K562 (cell line): ENCODE data around the gene TNFAIP6. TPM values are rescaled to one million over a fixed set of nuclear protein-coding genes. Genes with fewer than 3 reads are reported as not detected.

Experiments used
- ARID2 ChIP-seq: fragments of 450-650 bp; IDR thresholded peaks from 2 replicates; pipeline ENCODE4 v1.6.1; 2017; ENCODE audit warnings: antibody characterized with exemption, mild to moderate bottlenecking
- ATF1 ChIP-seq, 2 experiments: fragments of 450-650 bp in 1 of 2; IDR thresholded peaks; 2 replicates each; pipeline ENCODE4 v1.6.1; 2016; ENCODE audit warnings: missing compliant biosample characterization in 1 of 2, missing genetic modification characterization in 1 of 2
- ATF7 ChIP-seq: fragments of 450-650 bp; IDR thresholded peaks from 2 replicates; pipeline ENCODE4 v1.7.1; 2014; ENCODE audit warnings: mild to moderate bottlenecking, moderate library complexity
- CBFA2T3 ChIP-seq: fragments of 450-650 bp; IDR thresholded peaks from 2 replicates; pipeline ENCODE4 v1.6.1; 2017
- CBX2 ChIP-seq: fragments of 200-600 bp; sonication (generic); IDR thresholded peaks from one replicate; pipeline ENCODE4 v1.6.1; 2012; ENCODE audit warnings: mild to moderate bottlenecking, low read length, inconsistent platforms; ENCODE audit not compliant: insufficient read depth, poor library complexity, severe bottlenecking
- CBX8 ChIP-seq: fragments of 200-600 bp; sonication (generic); IDR thresholded peaks from 2 replicates; pipeline ENCODE4 v1.6.1; 2012; ENCODE audit warnings: borderline replicate concordance, mixed run types, low read depth, mild to moderate bottlenecking, moderate library complexity, mixed read lengths, low read length, control low read depth, inconsistent platforms; ENCODE audit not compliant: poor library complexity, severe bottlenecking; ENCODE audit errors: extremely low read depth
- FOXK2 ChIP-seq, 2 experiments: fragments of 450-650 bp; IDR thresholded peaks in 1 of 2; conservative IDR thresholded peaks in 1 of 2; 2 replicates each; pipeline ENCODE4 v1.6.1; 2016; ENCODE audit warnings: low read depth in 2 of 2, mild to moderate bottlenecking in 1 of 2
- FOXM1 ChIP-seq, 2 experiments: fragments of 450-650 bp in 1 of 2; sonication (generic) in 1 of 2; formaldehyde crosslinking in 1 of 2; IDR thresholded peaks; 2 replicates each; pipeline versions ENCODE4 v1.6.1 to v1.9.0; 2017 to 2022; ENCODE audit warnings: low read depth in 2 of 2, mild to moderate bottlenecking in 2 of 2, missing genetic modification reagents in 1 of 2, moderate library complexity in 1 of 2
- GATA2 ChIP-seq: sonication (generic); formaldehyde crosslinking; IDR thresholded peaks from 2 replicates; pipeline ENCODE4 v1.4.0; 2020; ENCODE audit warnings: mild to moderate bottlenecking, missing genetic modification reagents
- MAFG ChIP-seq: fragments of 450-650 bp; conservative IDR thresholded peaks from 2 replicates; pipeline ENCODE4 v1.6.1; 2016; ENCODE audit warnings: missing genetic modification characterization, missing compliant biosample characterization
- MAX ChIP-seq: sonication (generic); formaldehyde crosslinking; IDR thresholded peaks from 2 replicates; pipeline ENCODE4 v1.9.0; 2022; ENCODE audit warnings: mild to moderate bottlenecking, missing genetic modification reagents
- MEF2A ChIP-seq: IDR thresholded peaks from 2 replicates; pipeline ENCODE4 v1.6.1; 2011; ENCODE audit warnings: low read depth, mild to moderate bottlenecking, low read length, moderate library complexity; ENCODE audit not compliant: control insufficient read depth
- NFATC3 ChIP-seq: fragments of 450-650 bp; IDR thresholded peaks from 2 replicates; pipeline ENCODE4 v1.6.1; 2017; ENCODE audit warnings: mild to moderate bottlenecking
- NONO ChIP-seq, 2 experiments: fragments of 200-400 bp in 1 of 2; fragments of 450-650 bp in 1 of 2; formaldehyde crosslinking in 1 of 2; IDR thresholded peaks; 2 replicates each; pipeline ENCODE4 v1.6.1; 2017; ENCODE audit warnings: low read depth in 2 of 2, mild to moderate bottlenecking in 2 of 2, moderate library complexity in 2 of 2, low read length in 1 of 2
- RBM34 ChIP-seq: fragments of 200-400 bp; formaldehyde crosslinking; IDR thresholded peaks from 2 replicates; pipeline ENCODE4 v1.6.1; 2018; ENCODE audit warnings: low read length, borderline replicate concordance; ENCODE audit not compliant: insufficient read depth
- RERE ChIP-seq: sonication (generic); formaldehyde crosslinking; IDR thresholded peaks from 2 replicates; pipeline ENCODE4 v1.8.0; 2023; ENCODE audit warnings: missing genetic modification reagents, mild to moderate bottlenecking, borderline replicate concordance
- RUNX1 ChIP-seq: sonication (generic); IDR thresholded peaks from 2 replicates; pipeline ENCODE4 v1.6.1; 2016; ENCODE audit warnings: antibody characterized with exemption, low read depth
- ZBTB8A ChIP-seq: fragments of 450-650 bp; IDR thresholded peaks from 2 replicates; pipeline ENCODE4 v1.6.1; 2018; ENCODE audit warnings: mild to moderate bottlenecking, moderate library complexity; ENCODE audit not compliant: partially characterized antibody
- polyA plus RNA-seq, 8 experiments: library from polyadenylated mRNA; depleted of rRNA in 4 of 8; stranded (reverse) in 5 of 8; unstranded in 3 of 8; fragments of >200 nt; fragmentation: Nextera tagmentation in 2 of 8; fragmentation: Illumina TruSeq in 1 of 8; extraction: Ambion mirVana in 2 of 8; extraction: Trizol in 1 of 8; gene quantifications; 2 replicates each; pipeline versions ENCODE4 v1.2.1 to v1.2.3, GENCODE V29; 2011 to 2014; ENCODE audit warnings: inconsistent platforms in 1 of 8, missing spikeins in 1 of 8
- total RNA-seq, 7 experiments: library from RNA; depleted of rRNA in 6 of 7; stranded (reverse); fragments of >200 nt in 6 of 7; fragmentation: Illumina TruSeq in 2 of 7; extraction: Trizol in 2 of 7; gene quantifications; 2 replicates each; pipeline versions ENCODE4 v1.2.1 to v1.2.3, GENCODE V29; 2011 to 2021; ENCODE audit warnings: low replicate concordance in 1 of 7
- TF ChIP-seq, protein P1 (sequence below): fragments of 250-450 bp; sonication (Bioruptor Pico); IDR thresholded peaks from 2 replicates; pipeline ENCODE4 v1.4.0; 2020; ENCODE audit warnings: mild to moderate bottlenecking

Gene TNFAIP6
- total and polyA plus RNA-seq, 9 of the 15 experiments (the other 6 are each of a cell fraction or from before 2014, with no cell fraction given), result 0.07 to 0.28 (median 0.08) TPM; not detected in 6

GRCh38 chr2:151409601-151410484, 52.5 kb downstream of the TNFAIP6 start, which contains the start of gene RIF1 (continued):
- TF ChIP-seq RERE (CRISPR knock-in tag), result peak; percentile 39; the same call in 1 of the 2 replicates
- TF ChIP-seq ARID2, result 0 out of 2 replicates have a peak, but pooled peaks have one; percentile 5
- no peak for TF ChIP-seq NFATC3
- peak; percentile 96 to 98 for TF ChIP-seq FOXK2 (conservative IDR thresholded peaks at IDR 0.05 in 1 of 2, IDR thresholded peaks at IDR 0.05 in 1 of 2; ENCODE audit: low read depth in 2 of 2)
- TF ChIP-seq NONO (IDR thresholded peaks at IDR 0.05; ENCODE audit: low read depth in 2 of 2, low read length in 1 of 2), result peak in 1 of 2 experiments; percentile 82; a peak in 2 of 4 replicates
- peak; percentile 28; the same call in 1 of the 2 replicates for TF ChIP-seq ATF1 (CRISPR knock-in tag; IDR thresholded peaks at IDR 0.05)
- peak; percentile 88 for TF ChIP-seq ATF1 (tag; IDR thresholded peaks at IDR 0.05)
- no peak for TF ChIP-seq CBFA2T3
- no peak for TF ChIP-seq RUNX1
- TF ChIP-seq ATF7, result peak; percentile 79
- TF ChIP-seq, protein P1, sequence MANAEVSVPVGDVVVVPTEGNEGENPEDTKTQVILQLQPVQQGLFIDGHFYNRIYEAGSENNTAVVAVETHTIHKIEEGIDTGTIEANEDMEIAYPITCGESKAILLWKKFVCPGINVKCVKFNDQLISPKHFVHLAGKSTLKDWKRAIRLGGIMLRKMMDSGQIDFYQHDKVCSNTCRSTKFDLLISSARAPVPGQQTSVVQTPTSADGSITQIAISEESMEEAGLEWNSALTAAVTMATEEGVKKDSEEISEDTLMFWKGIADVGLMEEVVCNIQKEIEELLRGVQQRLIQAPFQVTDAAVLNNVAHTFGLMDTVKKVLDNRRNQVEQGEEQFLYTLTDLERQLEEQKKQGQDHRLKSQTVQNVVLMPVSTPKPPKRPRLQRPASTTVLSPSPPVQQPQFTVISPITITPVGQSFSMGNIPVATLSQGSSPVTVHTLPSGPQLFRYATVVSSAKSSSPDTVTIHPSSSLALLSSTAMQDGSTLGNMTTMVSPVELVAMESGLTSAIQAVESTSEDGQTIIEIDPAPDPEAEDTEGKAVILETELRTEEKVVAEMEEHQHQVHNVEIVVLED, result peak; percentile 59
- 0 out of 2 replicates have a peak, but pooled peaks have one; percentile 58 for TF ChIP-seq GATA2 (CRISPR knock-in tag)
- no peak for TF ChIP-seq ZBTB8A
- peak; percentile 37; the same call in 1 of the 2 replicates for TF ChIP-seq FOXM1 (IDR thresholded peaks at IDR 0.05; ENCODE audit: low read depth)
- no peak; the same call in 1 of the 2 replicates for TF ChIP-seq FOXM1 (CRISPR knock-in tag; IDR thresholded peaks at IDR 0.05; ENCODE audit: low read depth)
- TF ChIP-seq MAFG (tag), result no peak
- TF ChIP-seq CBX8, result no peak
- TF ChIP-seq RBM34, result no peak
- peak; percentile 90 for TF ChIP-seq MAX (CRISPR knock-in tag)
- TF ChIP-seq CBX2, result no peak
- no peak for TF ChIP-seq MEF2A
